Measurements from ENCODE around the gene PDE8A.

The PDE8A gene

DNA sequence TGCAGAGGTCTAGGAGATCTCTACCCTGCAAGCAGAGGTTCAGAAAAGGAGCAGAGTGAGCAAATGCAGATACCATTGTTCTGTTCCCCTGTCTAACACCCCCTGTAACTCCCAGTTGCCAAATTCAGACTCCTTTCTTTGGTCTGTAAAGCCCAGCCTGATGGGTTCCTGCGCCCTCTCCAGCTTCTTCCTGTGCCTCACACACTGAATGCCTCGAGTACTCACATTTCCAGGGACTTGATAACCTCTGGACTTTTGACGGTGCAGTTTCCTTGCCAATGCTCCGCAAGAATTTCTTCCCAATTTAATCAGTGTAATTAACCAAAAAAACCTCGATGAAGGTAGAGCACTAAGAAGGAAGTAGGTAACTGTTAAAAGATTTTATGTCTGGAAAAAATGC lies 19.3 kb downstream of the PDE8A start:
- H3K36me3 ChIP-seq (ENCODE audit: control insufficient read depth in 2 of 2, insufficient read depth in 2 of 2, low read length in 2 of 2): no peaks in the 10 kb centered on the region
- H3K27ac ChIP-seq (ENCODE audit: low read depth in 2 of 2, low read length in 2 of 2): peak overlapping the region; percentile 19 to 24
- H3K4me1 ChIP-seq (ENCODE audit: control insufficient read depth in 2 of 2, insufficient read depth in 2 of 2, low read length in 2 of 2): peaks cover 8 to 15% of the 10 kb centered on the region in 2 donors

DNA sequence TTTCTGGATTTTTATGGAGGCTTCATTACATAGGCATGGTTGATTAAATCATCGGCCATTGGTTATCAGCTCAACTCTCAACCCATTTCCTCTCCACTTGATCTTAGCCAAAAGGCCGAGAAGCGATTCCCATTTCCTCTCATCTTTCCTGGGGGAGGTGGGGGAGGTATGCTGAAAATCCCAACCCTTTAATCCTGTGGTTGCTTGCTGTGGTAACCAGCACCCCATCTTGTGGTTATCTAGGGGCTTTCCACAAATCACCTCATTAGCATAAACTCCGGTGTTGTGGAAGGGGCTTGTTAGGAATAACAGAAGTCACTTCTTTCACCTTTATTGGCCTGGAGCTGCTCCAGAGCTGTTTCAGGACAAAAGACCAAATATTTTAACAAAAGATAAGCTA lies 20.9 kb downstream of the PDE8A start:
- Histone ChIP-seq H3K4me3 (ENCODE audit: low read length in 2 of 2) (no peak overlapping the region), H3K36me3 (ENCODE audit: control insufficient read depth in 2 of 2, insufficient read depth in 2 of 2, low read length in 2 of 2) (no peaks in the 10 kb centered on the region), H3K27me3 (ENCODE audit: control insufficient read depth in 2 of 2, insufficient read depth in 2 of 2, low read length in 2 of 2) (no peaks in the 10 kb centered on the region), H3K27ac (ENCODE audit: low read depth in 2 of 2, low read length in 2 of 2) (no peak overlapping the region), H3K9ac (ENCODE audit: low read depth in 1 of 2, low read length in 2 of 2) (no peak overlapping the region), H3K4me1 (ENCODE audit: control insufficient read depth in 2 of 2, insufficient read depth in 2 of 2, low read length in 2 of 2) (peaks cover 18 to 25% of the 10 kb centered on the region in 2 donors), H3K9me3 (ENCODE audit: control insufficient read depth in 2 of 2, low read length in 2 of 2) (no peaks in the 10 kb centered on the region)

More for the DNA sequence above, 19.3 kb downstream of the PDE8A start:
- Histone ChIP-seq H3K9ac (ENCODE audit: low read depth in 1 of 2, low read length in 2 of 2) (no peak overlapping the region), H3K9me3 (ENCODE audit: control insufficient read depth in 2 of 2, low read length in 2 of 2) (no peaks in the 10 kb centered on the region), H3K4me3 (ENCODE audit: low read length in 2 of 2) (no peak overlapping the region), H3K27me3 (ENCODE audit: control insufficient read depth in 2 of 2, insufficient read depth in 2 of 2, low read length in 2 of 2) (no peaks in the 10 kb centered on the region)

DNA sequence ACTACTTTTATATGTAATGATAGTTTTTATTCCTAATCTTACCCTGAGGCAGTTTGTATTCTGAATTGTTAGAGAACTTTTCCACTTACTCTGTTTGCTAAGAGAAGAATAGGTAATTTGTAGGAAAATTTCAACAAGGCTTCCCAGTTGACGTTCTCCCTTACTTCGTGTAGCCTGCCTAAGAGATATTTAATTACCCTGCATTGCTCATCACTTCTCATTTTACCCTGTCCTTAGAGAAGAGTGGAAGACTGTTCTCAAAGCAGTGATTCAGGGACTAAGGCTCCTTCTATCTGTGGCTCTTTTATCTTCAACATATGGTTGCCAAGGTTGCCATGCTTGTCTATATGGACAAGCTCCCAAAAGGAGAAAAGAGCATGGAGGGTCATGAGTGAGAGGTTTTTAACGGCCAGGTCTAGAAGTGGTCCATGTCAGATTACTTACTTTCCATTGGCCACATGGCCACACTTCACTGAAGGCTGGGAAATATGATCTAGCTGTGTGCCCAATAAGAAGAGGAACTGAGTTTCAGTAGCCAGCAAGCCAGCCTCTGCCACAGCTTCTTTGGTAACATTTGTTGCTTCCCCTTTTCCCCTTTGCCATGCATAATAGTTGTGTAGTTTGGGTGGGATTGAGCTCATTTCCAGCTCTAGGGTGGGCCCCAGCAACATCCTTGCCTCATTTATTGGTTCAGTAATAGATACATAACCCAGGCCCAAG lies 22.1 kb downstream of the PDE8A start:
- Histone ChIP-seq H3K9ac (ENCODE audit: low read depth in 1 of 2, low read length in 2 of 2) (no peak overlapping the region), H3K4me3 (ENCODE audit: low read length in 2 of 2) (no peak overlapping the region), H3K27me3 (ENCODE audit: control insufficient read depth in 2 of 2, insufficient read depth in 2 of 2, low read length in 2 of 2) (no peaks in the 10 kb centered on the region), H3K4me1 (ENCODE audit: control insufficient read depth in 2 of 2, insufficient read depth in 2 of 2, low read length in 2 of 2) (peaks cover 30 to 38% of the 10 kb centered on the region in 2 donors), H3K36me3 (ENCODE audit: control insufficient read depth in 2 of 2, insufficient read depth in 2 of 2, low read length in 2 of 2) (no peaks in the 10 kb centered on the region), H3K27ac (ENCODE audit: low read depth in 2 of 2, low read length in 2 of 2) (no peak overlapping the region), H3K9me3 (ENCODE audit: control insufficient read depth in 2 of 2, low read length in 2 of 2) (no peaks in the 10 kb centered on the region)

DNA sequence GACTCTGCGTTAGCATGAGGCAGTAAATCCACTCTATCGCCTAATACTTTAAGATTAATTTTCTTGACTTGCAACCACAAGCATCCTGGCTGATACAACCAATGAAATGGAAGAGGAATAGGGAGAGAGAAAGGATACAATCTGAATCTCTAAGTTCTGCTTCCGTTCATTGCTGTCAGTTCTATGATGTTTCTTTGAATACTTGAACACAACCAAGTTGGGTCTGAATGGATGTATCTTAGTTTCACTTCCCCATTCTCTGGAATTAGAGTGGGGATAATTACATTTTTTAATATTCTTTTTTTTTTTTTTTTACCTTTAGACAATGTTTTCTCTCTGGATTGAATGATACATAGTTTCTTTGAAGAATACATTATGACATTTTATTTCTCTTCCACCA lies 22.9 kb downstream of the PDE8A start:
- H3K4me1 ChIP-seq (ENCODE audit: control insufficient read depth in 2 of 2, insufficient read depth in 2 of 2, low read length in 2 of 2): peaks cover 38 to 45% of the 10 kb centered on the region in 2 donors

DNA sequence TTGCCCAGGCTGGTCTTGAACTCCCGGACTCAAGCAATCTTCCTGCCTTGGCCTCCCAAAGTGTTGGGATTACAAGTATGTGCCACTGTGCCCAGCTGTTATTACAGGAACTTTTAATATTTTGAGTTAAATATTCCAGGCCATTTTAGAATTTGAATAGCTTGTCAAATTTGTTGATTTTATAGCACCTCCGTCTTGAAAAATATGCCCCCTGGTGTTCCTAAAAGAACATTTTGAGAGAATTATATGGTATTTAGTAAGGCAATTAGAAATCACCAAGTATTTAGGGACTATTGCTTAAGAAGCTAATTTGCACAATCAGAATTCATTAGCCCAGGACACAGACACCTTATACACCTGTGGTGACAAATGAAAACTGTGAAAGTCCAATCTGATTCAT lies 23.7 kb downstream of the PDE8A start:
- H3K27ac ChIP-seq (ENCODE audit: low read depth in 2 of 2, low read length in 2 of 2): no peak overlapping the region
- H3K9me3 ChIP-seq (ENCODE audit: control insufficient read depth in 2 of 2, low read length in 2 of 2): no peaks in the 10 kb centered on the region
- H3K4me1 ChIP-seq (ENCODE audit: control insufficient read depth in 2 of 2, insufficient read depth in 2 of 2, low read length in 2 of 2): peaks cover 41 to 48% of the 10 kb centered on the region in 2 donors
- no peak overlapping the region for H3K9ac ChIP-seq (ENCODE audit: low read depth in 1 of 2, low read length in 2 of 2)
- no peaks in the 10 kb centered on the region for H3K36me3 ChIP-seq (ENCODE audit: control insufficient read depth in 2 of 2, insufficient read depth in 2 of 2, low read length in 2 of 2)
- no peak overlapping the region for H3K4me3 ChIP-seq (ENCODE audit: low read length in 2 of 2)
- H3K27me3 ChIP-seq (ENCODE audit: control insufficient read depth in 2 of 2, insufficient read depth in 2 of 2, low read length in 2 of 2): no peaks in the 10 kb centered on the region

More for the DNA sequence above, 22.9 kb downstream of the PDE8A start:
- H3K36me3 ChIP-seq (ENCODE audit: control insufficient read depth in 2 of 2, insufficient read depth in 2 of 2, low read length in 2 of 2): no peaks in the 10 kb centered on the region
- H3K27me3 ChIP-seq (ENCODE audit: control insufficient read depth in 2 of 2, insufficient read depth in 2 of 2, low read length in 2 of 2): no peaks in the 10 kb centered on the region
- H3K4me3 ChIP-seq (ENCODE audit: low read length in 2 of 2): no peak overlapping the region
- H3K9me3 ChIP-seq (ENCODE audit: control insufficient read depth in 2 of 2, low read length in 2 of 2): no peaks in the 10 kb centered on the region
- no peak overlapping the region for H3K9ac ChIP-seq (ENCODE audit: low read depth in 1 of 2, low read length in 2 of 2)
- H3K27ac ChIP-seq (ENCODE audit: low read depth in 2 of 2, low read length in 2 of 2): no peak overlapping the region

DNA sequence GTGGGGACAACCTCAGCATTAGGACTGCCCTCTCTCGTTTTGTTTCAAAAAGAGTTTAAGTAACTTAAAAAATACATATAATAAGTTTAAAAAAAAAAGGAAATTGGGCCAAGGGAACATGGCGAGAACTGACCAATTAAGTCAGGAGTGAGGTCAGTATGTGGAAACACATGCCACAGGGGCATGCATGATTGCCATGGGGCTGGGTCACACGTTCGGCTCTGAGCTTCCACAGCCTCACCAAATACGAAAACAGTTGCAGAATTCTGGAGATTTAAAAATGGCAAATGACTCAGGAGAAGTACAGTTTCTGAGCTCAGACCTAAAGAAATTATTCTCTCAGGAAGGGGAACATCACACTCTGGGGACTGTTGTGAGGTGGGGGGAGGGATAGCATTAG lies 24.1 kb downstream of the PDE8A start:
- no peaks in the 10 kb centered on the region for H3K36me3 ChIP-seq (ENCODE audit: control insufficient read depth in 2 of 2, insufficient read depth in 2 of 2, low read length in 2 of 2)
- H3K4me3 ChIP-seq (ENCODE audit: low read length in 2 of 2): no peak overlapping the region
- H3K27ac ChIP-seq (ENCODE audit: low read depth in 2 of 2, low read length in 2 of 2): no peak overlapping the region
- H3K9ac ChIP-seq (ENCODE audit: low read depth in 1 of 2, low read length in 2 of 2): no peak overlapping the region
- H3K27me3 ChIP-seq (ENCODE audit: control insufficient read depth in 2 of 2, insufficient read depth in 2 of 2, low read length in 2 of 2): no peaks in the 10 kb centered on the region
- peaks cover 42 to 48% of the 10 kb centered on the region in 2 donors for H3K4me1 ChIP-seq (ENCODE audit: control insufficient read depth in 2 of 2, insufficient read depth in 2 of 2, low read length in 2 of 2)
- no peaks in the 10 kb centered on the region for H3K9me3 ChIP-seq (ENCODE audit: control insufficient read depth in 2 of 2, low read length in 2 of 2)

DNA sequence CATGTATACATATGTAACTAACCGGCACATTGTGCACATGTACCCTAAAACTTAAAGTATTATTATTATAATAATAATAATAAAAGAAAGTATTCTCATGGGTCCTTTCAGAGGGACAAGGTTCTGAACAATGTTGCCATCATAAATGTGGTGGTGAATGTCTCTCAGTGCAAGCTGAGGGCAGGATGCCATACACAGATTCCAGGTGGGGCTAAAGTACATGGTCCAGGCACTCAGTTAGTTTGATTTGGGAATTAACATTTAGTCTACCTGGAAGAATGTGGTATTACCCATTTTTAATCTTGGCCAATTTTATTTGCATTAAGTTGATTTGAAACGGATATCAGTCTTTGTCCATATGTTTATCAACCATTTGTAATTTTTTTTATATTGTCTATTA lies 24.5 kb downstream of the PDE8A start:
- Histone ChIP-seq H3K27ac (ENCODE audit: low read depth in 2 of 2, low read length in 2 of 2) (no peak overlapping the region), H3K9me3 (ENCODE audit: control insufficient read depth in 2 of 2, low read length in 2 of 2) (no peaks in the 10 kb centered on the region), H3K36me3 (ENCODE audit: control insufficient read depth in 2 of 2, insufficient read depth in 2 of 2, low read length in 2 of 2) (no peaks in the 10 kb centered on the region), H3K4me3 (ENCODE audit: low read length in 2 of 2) (no peak overlapping the region), H3K9ac (ENCODE audit: low read depth in 1 of 2, low read length in 2 of 2) (no peak overlapping the region), H3K27me3 (ENCODE audit: control insufficient read depth in 2 of 2, insufficient read depth in 2 of 2, low read length in 2 of 2) (no peaks in the 10 kb centered on the region), H3K4me1 (ENCODE audit: control insufficient read depth in 2 of 2, insufficient read depth in 2 of 2, low read length in 2 of 2) (peaks cover 46 to 48% of the 10 kb centered on the region in 2 donors)

DNA sequence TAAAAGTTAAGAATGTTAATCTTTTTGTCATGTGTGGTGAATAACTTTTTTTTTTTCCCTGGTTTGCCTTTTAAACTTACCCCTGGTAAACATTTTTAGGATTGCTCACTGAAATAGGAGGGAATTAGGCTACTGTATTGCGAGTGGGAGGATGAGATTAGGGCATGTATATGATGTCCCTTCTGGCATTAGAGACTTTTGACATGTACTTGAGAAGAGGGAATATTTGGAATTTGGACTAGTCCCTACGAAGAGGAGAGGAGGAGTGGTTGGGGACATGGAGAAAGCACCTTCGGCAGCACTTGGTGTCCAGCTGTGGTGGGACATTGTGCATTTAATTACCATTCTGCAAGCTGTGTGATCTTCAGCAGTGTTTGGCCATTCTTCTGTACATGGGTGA lies 25.0 kb downstream of the PDE8A start:
- Histone ChIP-seq H3K27ac (ENCODE audit: low read depth in 2 of 2, low read length in 2 of 2) (no peak overlapping the region), H3K36me3 (ENCODE audit: control insufficient read depth in 2 of 2, insufficient read depth in 2 of 2, low read length in 2 of 2) (no peaks in the 10 kb centered on the region), H3K27me3 (ENCODE audit: control insufficient read depth in 2 of 2, insufficient read depth in 2 of 2, low read length in 2 of 2) (no peaks in the 10 kb centered on the region), H3K9ac (ENCODE audit: low read depth in 1 of 2, low read length in 2 of 2) (peak overlapping the region in 1 of 2 donors; percentile 2), H3K4me3 (ENCODE audit: low read length in 2 of 2) (no peak overlapping the region), H3K9me3 (ENCODE audit: control insufficient read depth in 2 of 2, low read length in 2 of 2) (no peaks in the 10 kb centered on the region), H3K4me1 (ENCODE audit: control insufficient read depth in 2 of 2, insufficient read depth in 2 of 2, low read length in 2 of 2) (peaks cover 48 to 50% of the 10 kb centered on the region in 2 donors)

DNA sequence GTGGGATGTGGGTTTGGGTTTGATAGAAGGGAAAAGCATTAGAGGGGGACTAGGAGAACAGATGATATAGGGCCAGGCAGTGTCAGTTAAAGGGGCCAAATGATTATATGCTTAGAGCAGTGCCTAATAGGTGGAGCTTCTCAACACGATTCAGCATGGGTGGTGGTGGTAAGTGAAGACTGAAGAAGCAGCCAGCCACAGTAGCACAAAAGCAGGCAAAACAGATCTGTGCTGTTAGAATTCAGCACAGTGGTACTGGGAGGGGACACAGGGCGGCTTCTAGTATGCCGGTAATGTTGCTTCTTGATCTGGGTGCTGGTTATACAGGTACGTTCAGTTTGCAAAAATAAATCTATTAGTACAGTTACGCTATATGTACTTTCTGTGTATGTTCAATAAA lies 25.5 kb downstream of the PDE8A start:
- H3K27ac ChIP-seq (ENCODE audit: low read depth in 2 of 2, low read length in 2 of 2): no peak overlapping the region
- no peaks in the 10 kb centered on the region for H3K9me3 ChIP-seq (ENCODE audit: control insufficient read depth in 2 of 2, low read length in 2 of 2)
- no peaks in the 10 kb centered on the region for H3K27me3 ChIP-seq (ENCODE audit: control insufficient read depth in 2 of 2, insufficient read depth in 2 of 2, low read length in 2 of 2)
- no peaks in the 10 kb centered on the region for H3K36me3 ChIP-seq (ENCODE audit: control insufficient read depth in 2 of 2, insufficient read depth in 2 of 2, low read length in 2 of 2)
- peak overlapping the region in 1 of 2 donors; percentile 2 for H3K9ac ChIP-seq (ENCODE audit: low read depth in 1 of 2, low read length in 2 of 2)
- H3K4me3 ChIP-seq (ENCODE audit: low read length in 2 of 2): no peak overlapping the region
- H3K4me1 ChIP-seq (ENCODE audit: control insufficient read depth in 2 of 2, insufficient read depth in 2 of 2, low read length in 2 of 2): peaks cover 48 to 50% of the 10 kb centered on the region in 2 donors

DNA sequence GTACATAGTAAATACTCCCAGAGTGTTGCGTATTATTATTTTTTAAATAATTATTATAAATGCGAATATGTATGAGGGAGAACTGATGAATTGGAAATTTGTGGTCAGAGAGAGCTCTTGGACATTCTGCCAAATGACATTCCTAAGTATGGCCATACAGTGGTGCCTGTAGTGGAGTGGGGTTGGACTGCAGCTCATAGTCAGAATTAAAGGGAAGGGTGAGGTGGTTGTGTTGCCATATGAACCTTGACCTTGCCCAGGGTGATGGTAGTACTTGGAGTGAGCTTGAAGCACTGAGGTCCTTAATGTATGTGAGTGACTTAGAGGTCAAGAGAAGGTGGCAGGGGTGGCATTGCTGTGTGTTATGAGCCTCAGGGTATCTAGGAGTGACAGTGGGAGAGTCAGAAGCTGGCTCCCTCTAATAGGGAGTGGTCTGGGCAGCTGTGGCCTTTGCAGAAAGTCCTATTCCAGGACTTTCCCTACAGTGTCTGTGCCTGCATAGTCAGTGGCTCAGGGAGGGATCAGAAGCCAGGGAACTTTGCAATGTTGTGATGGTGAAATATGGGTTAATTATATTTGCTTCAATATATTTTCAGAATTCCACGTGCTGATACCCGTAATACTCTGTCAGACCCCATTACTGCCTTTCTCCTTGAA lies 26.2 kb downstream of the PDE8A start:
- peak overlapping the region in 1 of 2 donors; percentile 32 for H3K9ac ChIP-seq (ENCODE audit: low read depth in 1 of 2, low read length in 2 of 2)
- peaks cover 45 to 50% of the 10 kb centered on the region in 2 donors for H3K4me1 ChIP-seq (ENCODE audit: control insufficient read depth in 2 of 2, insufficient read depth in 2 of 2, low read length in 2 of 2)
- H3K4me3 ChIP-seq (ENCODE audit: low read length in 2 of 2): peak overlapping the region; percentile 31 to 37
- H3K36me3 ChIP-seq (ENCODE audit: control insufficient read depth in 2 of 2, insufficient read depth in 2 of 2, low read length in 2 of 2): no peaks in the 10 kb centered on the region
- peak overlapping the region; percentile 75 to 81 for H3K27ac ChIP-seq (ENCODE audit: low read depth in 2 of 2, low read length in 2 of 2)
- no peaks in the 10 kb centered on the region for H3K9me3 ChIP-seq (ENCODE audit: control insufficient read depth in 2 of 2, low read length in 2 of 2)
- no peaks in the 10 kb centered on the region for H3K27me3 ChIP-seq (ENCODE audit: control insufficient read depth in 2 of 2, insufficient read depth in 2 of 2, low read length in 2 of 2)
